Effector memory CD8-positive, alpha-beta T cell (primary cell): ENCODE results near the gene WDR20.
"Not testable (repeated sequence)": the region's sequence is repeated elsewhere in the genome, so short reads cannot be mapped to it uniquely, and the experiment has no call there.

ENCODE experiments used
- ATAC-seq: fragments of 150-1000 bp; cut with Tn5 transposase; replicated peaks from 2 replicates; pipeline ENCODE4 v1.10.0; 2021; ENCODE audit warnings: mild to moderate bottlenecking, moderate library complexity
- DNase-seq, 3 experiments: peaks; one replicate each; pipeline ENCODE4 v3.0.0; 2021
- H3K27ac Mint-ChIP-seq, 2 donors: one replicate each; pipeline ENCODE4 v1.8.0; 2022; ENCODE audit warnings: mild to moderate bottlenecking in 2 of 2, mixed read lengths in 2 of 2, moderate library complexity in 2 of 2
- H3K27me3 Mint-ChIP-seq, 2 donors: one replicate each; pipeline ENCODE4 v1.8.0; 2022; ENCODE audit warnings: mixed read lengths in 2 of 2
- H3K36me3 Mint-ChIP-seq: one replicate; pipeline ENCODE4 v1.8.0; 2022; ENCODE audit warnings: mild to moderate bottlenecking, moderate library complexity, mixed read lengths; ENCODE audit not compliant: insufficient read depth
- H3K4me1 Mint-ChIP-seq, 2 donors: one replicate each; pipeline ENCODE4 v1.8.0; 2022; ENCODE audit warnings: low read depth in 2 of 2, mixed read lengths in 2 of 2
- H3K4me3 Mint-ChIP-seq, 2 donors: one replicate each; pipeline ENCODE4 v1.8.0; 2022; ENCODE audit warnings: mild to moderate bottlenecking in 2 of 2, mixed read lengths in 2 of 2, moderate library complexity in 2 of 2
- H3K9me3 Mint-ChIP-seq, 2 donors: one replicate each; pipeline ENCODE4 v1.8.0; 2022; ENCODE audit warnings: mixed read lengths in 2 of 2

Gene WDR20

GRCh38 chr14:102116361-102117180, 23.1 kb upstream of the WDR20 start:
- peak overlapping the region in 1 of 2 donors; percentile 10 for H3K27ac Mint-ChIP-seq
- no peaks in the 10 kb centered on the region for H3K4me1 Mint-ChIP-seq
- ATAC-seq (no peak), DNase-seq (no peak)
- no peak overlapping the region for H3K4me3 Mint-ChIP-seq
- H3K9me3 Mint-ChIP-seq = no peaks in the 10 kb centered on the region
- no peaks in the 10 kb centered on the region for H3K36me3 Mint-ChIP-seq
- no peaks in the 10 kb centered on the region for H3K27me3 Mint-ChIP-seq

DNA sequence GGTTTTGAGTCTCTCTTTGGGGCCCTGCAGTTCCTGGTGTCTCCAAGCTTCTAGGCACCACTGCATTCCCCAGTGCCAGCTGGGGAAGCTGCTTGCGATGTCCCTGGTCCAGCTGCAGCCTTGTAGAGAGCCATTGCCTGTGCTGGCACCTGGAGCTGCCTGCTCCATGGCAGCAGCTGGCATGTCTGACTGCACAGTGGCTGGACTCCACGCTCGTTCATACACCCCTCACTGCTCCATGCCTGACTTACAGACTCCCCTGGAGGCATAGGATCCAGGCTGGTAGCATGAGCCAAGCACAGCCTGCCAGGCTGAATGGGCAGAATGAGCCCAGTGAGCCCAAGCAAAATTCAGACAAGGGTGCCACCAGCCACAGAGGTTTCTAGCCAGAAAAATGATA, 21.8 kb upstream of the WDR20 start:
- DNase-seq = no peak
- Mint-ChIP-seq H3K4me3 (no peak overlapping the region), H3K9me3 (no peaks in the 10 kb centered on the region), H3K4me1 (no peaks in the 10 kb centered on the region), H3K36me3 (no peaks in the 10 kb centered on the region), H3K27ac (peak overlapping the region in 1 of 2 donors; percentile 71), H3K27me3 (no peaks in the 10 kb centered on the region)
- no peak for ATAC-seq

DNA sequence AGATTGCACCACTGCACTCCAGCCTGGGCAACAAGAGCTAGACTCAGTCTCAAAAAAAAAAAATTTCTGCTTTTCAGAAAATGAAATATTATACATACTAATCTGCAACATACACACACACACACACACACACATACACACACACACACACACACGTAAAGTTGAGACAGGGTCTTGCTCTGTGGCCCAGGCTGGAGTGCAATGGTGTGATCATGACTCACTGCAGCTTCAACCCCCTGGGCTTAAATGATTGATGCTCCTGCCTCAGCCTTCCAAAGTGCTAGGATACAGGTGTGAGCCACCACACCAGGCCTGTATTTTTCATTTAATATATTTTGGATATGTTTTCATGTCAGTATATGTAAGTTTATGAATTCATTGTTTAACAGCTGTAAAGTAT, 18.8 kb upstream of the WDR20 start:
- H3K9me3 Mint-ChIP-seq = no peaks in the 10 kb centered on the region
- no peaks in the 10 kb centered on the region for H3K4me1 Mint-ChIP-seq
- DNase-seq = no peak
- H3K27me3 Mint-ChIP-seq = no peaks in the 10 kb centered on the region
- no peak overlapping the region for H3K4me3 Mint-ChIP-seq
- no peak for ATAC-seq
- no peaks in the 10 kb centered on the region for H3K36me3 Mint-ChIP-seq
- H3K27ac Mint-ChIP-seq = no peak overlapping the region

DNA sequence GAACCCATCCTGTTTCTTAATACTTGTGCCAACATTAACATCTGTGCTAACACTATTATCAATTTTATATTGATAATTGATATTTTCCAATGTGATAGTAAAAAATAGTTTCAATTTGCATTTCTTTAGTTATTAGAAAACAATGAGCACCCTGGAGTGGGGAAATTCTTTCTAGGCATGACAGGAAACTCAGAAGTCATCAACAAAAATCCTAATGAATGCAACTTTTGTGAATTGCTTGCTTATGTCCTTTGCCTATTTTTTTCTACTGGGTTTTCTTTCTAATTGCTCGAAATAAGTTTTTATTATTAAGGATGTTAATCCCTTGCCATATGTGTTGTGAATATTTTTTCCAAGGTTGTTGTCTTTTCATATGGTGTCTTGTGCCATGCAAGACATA, 18.1 kb upstream of the WDR20 start:
- no peaks in the 10 kb centered on the region for H3K9me3 Mint-ChIP-seq
- no peaks in the 10 kb centered on the region for H3K27me3 Mint-ChIP-seq
- H3K36me3 Mint-ChIP-seq = no peaks in the 10 kb centered on the region
- no peaks in the 10 kb centered on the region for H3K4me1 Mint-ChIP-seq
- no peak for DNase-seq
- no peak overlapping the region for H3K27ac Mint-ChIP-seq
- no peak overlapping the region for H3K4me3 Mint-ChIP-seq
- ATAC-seq = no peak

- Mint-ChIP-seq H3K36me3 (no peaks in the 10 kb centered on the region), H3K4me3 (no peak overlapping the region), H3K4me1 (no peaks in the 10 kb centered on the region), H3K9me3 (no peaks in the 10 kb centered on the region), H3K27me3 (no peaks in the 10 kb centered on the region), H3K27ac (no peak overlapping the region)
- ATAC-seq (no peak), DNase-seq (no peak)
Measured at GRCh38 chr14:102124419-102124818, 15.3 kb upstream of the WDR20 start.

DNA sequence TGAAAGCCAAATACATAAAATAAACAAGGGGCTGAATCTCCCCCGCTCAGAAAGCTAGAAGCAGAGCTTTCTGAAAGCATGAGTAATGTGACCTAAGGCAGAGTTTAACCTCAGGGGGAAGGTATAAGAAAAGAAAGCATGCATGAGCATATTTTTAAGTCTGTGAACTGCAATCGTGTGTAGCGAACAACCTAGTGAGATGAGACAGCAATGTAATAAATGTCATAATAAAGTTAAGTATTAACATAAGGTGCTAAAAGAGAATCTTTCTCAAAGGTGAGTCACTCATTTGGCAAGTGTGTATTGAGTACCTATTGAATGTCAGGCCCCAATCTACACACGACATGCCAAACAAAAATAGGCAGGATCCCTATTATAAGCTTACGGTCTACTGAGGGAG, 14.2 kb upstream of the WDR20 start:
- H3K36me3 Mint-ChIP-seq = no peaks in the 10 kb centered on the region
- H3K27me3 Mint-ChIP-seq = no peaks in the 10 kb centered on the region
- no peak overlapping the region for H3K4me3 Mint-ChIP-seq
- no peak overlapping the region for H3K27ac Mint-ChIP-seq
- ATAC-seq = no peak
- H3K9me3 Mint-ChIP-seq = no peaks in the 10 kb centered on the region
- no peak for DNase-seq
- no peaks in the 10 kb centered on the region for H3K4me1 Mint-ChIP-seq

GRCh38 chr14:102126807-102127455, 12.8 kb upstream of the WDR20 start:
- Mint-ChIP-seq H3K4me1 (no peaks in the 10 kb centered on the region), H3K36me3 (no peaks in the 10 kb centered on the region), H3K27me3 (no peaks in the 10 kb centered on the region), H3K9me3 (no peaks in the 10 kb centered on the region), H3K27ac (no peak overlapping the region), H3K4me3 (no peak overlapping the region)
- ATAC-seq (no peak), DNase-seq (no peak)

- DNase-seq (no peak), ATAC-seq (no peak)
- Mint-ChIP-seq H3K9me3 (no peaks in the 10 kb centered on the region), H3K4me1 (no peaks in the 10 kb centered on the region), H3K27ac (no peak overlapping the region), H3K36me3 (peaks cover 6% of the 10 kb centered on the region), H3K27me3 (no peaks in the 10 kb centered on the region), H3K4me3 (no peak overlapping the region)
Measured at GRCh38 chr14:102131741-102132140, 8.0 kb upstream of the WDR20 start.

DNA sequence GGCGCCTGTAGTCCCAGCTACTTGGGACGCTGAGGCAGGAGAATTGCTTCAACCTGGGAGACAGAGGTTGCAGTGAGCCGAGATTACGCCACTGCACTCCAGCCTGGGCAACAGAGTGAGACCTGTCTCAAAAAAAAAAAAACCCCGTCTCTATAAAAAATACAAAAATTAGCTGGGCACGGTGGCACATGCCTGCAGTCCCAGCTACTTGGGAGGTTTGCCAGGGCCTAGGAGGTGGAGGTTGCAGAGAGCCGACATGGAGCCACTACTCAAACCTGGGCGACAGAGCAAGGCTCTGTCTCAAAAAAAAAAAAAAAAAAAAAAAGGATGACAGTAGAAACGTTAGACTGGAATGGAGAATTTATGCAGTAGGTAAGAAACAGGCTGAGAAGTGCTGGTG, 5.7 kb upstream of the WDR20 start:
- H3K27me3 Mint-ChIP-seq = not testable (repeated sequence)

GRCh38 chr14:102134719-102135118, 5.0 kb upstream of the WDR20 start:
- H3K9me3 Mint-ChIP-seq, DNase-seq, H3K27me3 Mint-ChIP-seq, H3K4me1 Mint-ChIP-seq, H3K4me3 Mint-ChIP-seq, ATAC-seq, H3K27ac Mint-ChIP-seq: not testable (repeated sequence)
- peaks cover 17% of the 10 kb centered on the region for H3K36me3 Mint-ChIP-seq

More for the DNA sequence above, 5.7 kb upstream of the WDR20 start:
- ATAC-seq, H3K4me1 Mint-ChIP-seq, DNase-seq, H3K9me3 Mint-ChIP-seq, H3K4me3 Mint-ChIP-seq, H3K27ac Mint-ChIP-seq: not testable (repeated sequence)
- H3K36me3 Mint-ChIP-seq = peaks cover 14% of the 10 kb centered on the region

GRCh38 chr14:102135456-102135855, 4.2 kb upstream of the WDR20 start:
- H3K27ac Mint-ChIP-seq, H3K27me3 Mint-ChIP-seq, DNase-seq, ATAC-seq, H3K9me3 Mint-ChIP-seq, H3K4me3 Mint-ChIP-seq: not testable (repeated sequence)
- Mint-ChIP-seq H3K36me3 (peaks cover 21% of the 10 kb centered on the region), H3K4me1 (peaks cover 9 to 12% of the 10 kb centered on the region in 2 donors)

GRCh38 chr14:102138535-102138934, 1.2 kb upstream of the WDR20 start:
- Mint-ChIP-seq H3K4me3 (peak overlapping the region; percentile 95 to 96), H3K27ac (peak overlapping the region; percentile 97 to 98), H3K36me3 (peaks cover 21% of the 10 kb centered on the region), H3K4me1 (peaks cover 16 to 20% of the 10 kb centered on the region in 2 donors), H3K27me3 (no peaks in the 10 kb centered on the region), H3K9me3 (no peaks in the 10 kb centered on the region)
- ATAC-seq (no peak), DNase-seq (no peak)

- peak overlapping the region; percentile 95 to 96 for H3K4me3 Mint-ChIP-seq
- H3K27ac Mint-ChIP-seq = peak overlapping the region; percentile 97 to 98
- no peaks in the 10 kb centered on the region for H3K27me3 Mint-ChIP-seq
- no peak for DNase-seq
- H3K36me3 Mint-ChIP-seq = peaks cover 21% of the 10 kb centered on the region
- peaks cover 16 to 20% of the 10 kb centered on the region in 2 donors for H3K4me1 Mint-ChIP-seq
- H3K9me3 Mint-ChIP-seq = no peaks in the 10 kb centered on the region
- ATAC-seq = no peak
Measured at GRCh38 chr14:102138961-102139285, 774 bp upstream of the WDR20 start.

- Mint-ChIP-seq H3K4me1 (peaks cover 22 to 23% of the 10 kb centered on the region in 2 donors), H3K9me3 (no peaks in the 10 kb centered on the region), H3K4me3 (peak overlapping the region; percentile 95 to 96), H3K27me3 (no peaks in the 10 kb centered on the region), H3K36me3 (peaks cover 23% of the 10 kb centered on the region), H3K27ac (peak overlapping the region; percentile 97 to 98)
- peak; percentile 18 for ATAC-seq
- peak; percentile 4 to 21 (median 9) for DNase-seq
Measured at GRCh38 chr14:102140027-102140749, 491 bp downstream of the WDR20 start.
